Mucosa of gallbladder (tissue), 1 donor: ENCODE measurements around the gene TCP11. TPM values are rescaled to one million over a fixed set of nuclear protein-coding genes. Genes with fewer than 3 reads are reported as not detected.

Source experiments
- DNase-seq: peaks from one replicate; pipeline ENCODE4 v3.0.0-alpha.2; 2020; ENCODE audit warnings: low spot score
- total RNA-seq: library from RNA; stranded (reverse); gene quantifications from one replicate; pipeline ENCODE4 v1.2.1, GENCODE V29; 2021
- donor health status: DM: no; HTN: no; CAD: no.

Gene TCP11
- total RNA-seq, 1 donor from 2014 or later = not detected

- no peak for DNase-seq
These were observed 31.9 kb upstream of the TCP11 start for GRCh38 chr6:35173044-35173426.

GRCh38 chr6:35170891-35171290, 29.8 kb upstream of the TCP11 start:
- DNase-seq = no peak

- DNase-seq = no peak
These were observed 29.0 kb upstream of the TCP11 start for GRCh38 chr6:35170166-35170565.

GRCh38 chr6:35168461-35168861, 27.3 kb upstream of the TCP11 start:
- no peak for DNase-seq

- no peak for DNase-seq
These were observed 26.4 kb upstream of the TCP11 start for GRCh38 chr6:35167505-35167904.

GRCh38 chr6:35166520-35166919, 25.4 kb upstream of the TCP11 start:
- DNase-seq = no peak

GRCh38 chr6:35166116-35166515, 25.0 kb upstream of the TCP11 start:
- no peak for DNase-seq

GRCh38 chr6:35165630-35166071, 24.5 kb upstream of the TCP11 start:
- DNase-seq = no peak

- DNase-seq = no peak
These were observed 23.7 kb upstream of the TCP11 start for GRCh38 chr6:35164868-35165267.

- DNase-seq = no peak
These were observed 23.1 kb upstream of the TCP11 start for GRCh38 chr6:35164277-35164676.

GRCh38 chr6:35163836-35164235, 22.7 kb upstream of the TCP11 start:
- DNase-seq = no peak

- no peak for DNase-seq
These were observed 20.9 kb upstream of the TCP11 start for GRCh38 chr6:35161776-35162607.

- no peak for DNase-seq
These were observed 20.1 kb upstream of the TCP11 start for GRCh38 chr6:35161266-35161665.

- no peak for DNase-seq
These were observed 19.5 kb upstream of the TCP11 start for GRCh38 chr6:35160642-35161041.

GRCh38 chr6:35158520-35158919, 17.4 kb upstream of the TCP11 start:
- DNase-seq = no peak

- no peak for DNase-seq
These were observed 13.8 kb upstream of the TCP11 start for GRCh38 chr6:35154947-35155346.

GRCh38 chr6:35154262-35154661, 13.1 kb upstream of the TCP11 start:
- no peak for DNase-seq

GRCh38 chr6:35152067-35152707, 11.0 kb upstream of the TCP11 start:
- DNase-seq = no peak

- no peak for DNase-seq
These were observed 10.3 kb upstream of the TCP11 start for GRCh38 chr6:35151466-35151865.

GRCh38 chr6:35149891-35150566, 8.9 kb upstream of the TCP11 start:
- DNase-seq = no peak

- no peak for DNase-seq
These were observed 7.1 kb upstream of the TCP11 start for GRCh38 chr6:35148167-35148741.

GRCh38 chr6:35147486-35147885, 6.3 kb upstream of the TCP11 start:
- no peak for DNase-seq
